Breast epithelium (tissue), 3 donors: ENCODE results near the gene RAB11FIP5.

ENCODE experiments used
- POLR2A ChIP-seq: fragments of 450-650 bp; IDR thresholded peaks from one replicate; pipeline ENCODE4 v1.6.1; 2016; ENCODE audit warnings: antibody characterized with exemption, mild to moderate bottlenecking, moderate library complexity
- POLR2AphosphoS5 ChIP-seq, 3 donors: sonication (generic); formaldehyde crosslinking; IDR thresholded peaks; one replicate each; pipeline ENCODE4 v1.6.1; 2017; ENCODE audit warnings: antibody characterized with exemption in 3 of 3
- TF ChIP-seq, protein P1 (sequence below), 3 donors: fragments of 450-650 bp; IDR thresholded peaks; one replicate each; pipeline ENCODE4 v1.5.1; 2016 to 2017; ENCODE audit warnings: antibody characterized with exemption in 3 of 3, mild to moderate bottlenecking in 3 of 3, moderate library complexity in 3 of 3

DNA sequence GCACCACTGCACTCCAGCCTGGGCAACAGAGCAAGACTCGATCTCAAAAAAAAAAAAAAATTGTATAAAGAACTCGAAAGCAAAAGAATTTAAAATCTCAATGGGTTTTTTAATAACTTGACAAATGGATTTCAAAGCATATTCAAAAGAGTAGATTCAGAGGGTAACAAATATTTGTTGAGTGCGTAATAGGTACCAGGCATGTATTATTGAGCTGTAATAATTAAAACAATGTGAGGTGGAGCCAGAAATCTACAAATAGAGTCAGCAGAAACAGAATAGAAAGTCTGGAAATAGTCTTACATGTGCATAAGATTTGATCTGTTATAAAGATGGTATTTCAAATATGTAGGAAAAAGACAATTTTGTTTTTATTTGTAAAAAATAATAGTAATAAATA lies 19.1 kb upstream of the RAB11FIP5 start:
- TF ChIP-seq, protein P1, sequence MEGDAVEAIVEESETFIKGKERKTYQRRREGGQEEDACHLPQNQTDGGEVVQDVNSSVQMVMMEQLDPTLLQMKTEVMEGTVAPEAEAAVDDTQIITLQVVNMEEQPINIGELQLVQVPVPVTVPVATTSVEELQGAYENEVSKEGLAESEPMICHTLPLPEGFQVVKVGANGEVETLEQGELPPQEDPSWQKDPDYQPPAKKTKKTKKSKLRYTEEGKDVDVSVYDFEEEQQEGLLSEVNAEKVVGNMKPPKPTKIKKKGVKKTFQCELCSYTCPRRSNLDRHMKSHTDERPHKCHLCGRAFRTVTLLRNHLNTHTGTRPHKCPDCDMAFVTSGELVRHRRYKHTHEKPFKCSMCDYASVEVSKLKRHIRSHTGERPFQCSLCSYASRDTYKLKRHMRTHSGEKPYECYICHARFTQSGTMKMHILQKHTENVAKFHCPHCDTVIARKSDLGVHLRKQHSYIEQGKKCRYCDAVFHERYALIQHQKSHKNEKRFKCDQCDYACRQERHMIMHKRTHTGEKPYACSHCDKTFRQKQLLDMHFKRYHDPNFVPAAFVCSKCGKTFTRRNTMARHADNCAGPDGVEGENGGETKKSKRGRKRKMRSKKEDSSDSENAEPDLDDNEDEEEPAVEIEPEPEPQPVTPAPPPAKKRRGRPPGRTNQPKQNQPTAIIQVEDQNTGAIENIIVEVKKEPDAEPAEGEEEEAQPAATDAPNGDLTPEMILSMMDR (IDR thresholded peaks at IDR 0.05) = no peak
- no peak for TF ChIP-seq POLR2A
- TF ChIP-seq POLR2AphosphoS5 (IDR thresholded peaks at IDR 0.05) = no peak
